ENCODE measurements around the gene EEIG2.
"Not testable (repeated sequence)": the region's sequence is repeated elsewhere in the genome, so short reads cannot be mapped to it uniquely, and the experiment has no call there.

EEIG2 gene

GRCh38 chr1:108559215-108560186 is at the start of gene EEIG2:
EEIG2 (plus strand) TSS chr1:108560100; CDS start chr1:108560429, 329 bp downstream.
- peak; percentile 61 for DNase-seq

GRCh38 chr1:108511764-108512163 is 48.1 kb upstream of the EEIG2 start:
- DNase-seq, result no peak

GRCh38 chr1:108512239-108513043 is 47.5 kb upstream of the EEIG2 start:
- DNase-seq, result peak; percentile 6

GRCh38 chr1:108513044-108513415 is 46.9 kb upstream of the EEIG2 start:
- DNase-seq, result no peak

- not testable (repeated sequence) for DNase-seq
Observed at GRCh38 chr1:108513914-108514313, 46.0 kb upstream of the EEIG2 start.

- DNase-seq, result not testable (repeated sequence)
Observed at GRCh38 chr1:108517301-108517897, 42.5 kb upstream of the EEIG2 start.

- DNase-seq, result no peak
Observed at GRCh38 chr1:108521990-108522393, 37.9 kb upstream of the EEIG2 start.

GRCh38 chr1:108523829-108524228 is 36.1 kb upstream of the EEIG2 start:
- no peak for DNase-seq

- no peak for DNase-seq
Observed at GRCh38 chr1:108524676-108525075, 35.2 kb upstream of the EEIG2 start.

- no peak for DNase-seq
Observed at GRCh38 chr1:108527135-108527534, 32.8 kb upstream of the EEIG2 start.

GRCh38 chr1:108527837-108528236 is 32.1 kb upstream of the EEIG2 start:
- no peak for DNase-seq

GRCh38 chr1:108531444-108531843 is 28.5 kb upstream of the EEIG2 start:
- DNase-seq, result no peak

GRCh38 chr1:108532730-108533129 is 27.2 kb upstream of the EEIG2 start:
- DNase-seq, result no peak

GRCh38 chr1:108533351-108534083 is 26.4 kb upstream of the EEIG2 start:
- DNase-seq, result no peak

GRCh38 chr1:108534759-108535158 is 25.1 kb upstream of the EEIG2 start:
- no peak for DNase-seq

- DNase-seq, result not testable (repeated sequence)
Observed at GRCh38 chr1:108535315-108535897, 24.5 kb upstream of the EEIG2 start.

- DNase-seq, result not testable (repeated sequence)
Observed at GRCh38 chr1:108536021-108536420, 23.9 kb upstream of the EEIG2 start.

GRCh38 chr1:108536791-108537190 is 23.1 kb upstream of the EEIG2 start:
- not testable (repeated sequence) for DNase-seq

- no peak for DNase-seq
Observed at GRCh38 chr1:108537976-108538375, 21.9 kb upstream of the EEIG2 start.

- no peak for DNase-seq
Observed at GRCh38 chr1:108540977-108541376, 18.9 kb upstream of the EEIG2 start.

GRCh38 chr1:108541861-108542260 is 18.0 kb upstream of the EEIG2 start:
- no peak for DNase-seq

- not testable (repeated sequence) for DNase-seq
Observed at GRCh38 chr1:108547493-108547892, 12.4 kb upstream of the EEIG2 start.

All from DMS79 (cell line).